Glutamatergic neuron (in vitro differentiated cells): ENCODE data around the gene FAM9A. TPM values are rescaled to one million over a fixed set of nuclear protein-coding genes. Genes with fewer than 3 reads are reported as not detected.

Experiments
- DNase-seq: peaks from one replicate; pipeline ENCODE4 v3.0.0; 2022
- H3K27ac Mint-ChIP-seq: one replicate; pipeline ENCODE4 v1.8.0; 2020; ENCODE audit warnings: mild to moderate bottlenecking, mixed read lengths, inconsistent platforms; ENCODE audit not compliant: unreplicated experiment
- H3K27me3 Mint-ChIP-seq: one replicate; pipeline ENCODE4 v1.8.0; 2020; ENCODE audit warnings: mild to moderate bottlenecking, moderate library complexity, mixed read lengths, inconsistent platforms; ENCODE audit not compliant: unreplicated experiment
- H3K36me3 Mint-ChIP-seq: one replicate; pipeline ENCODE4 v1.8.0; 2020; ENCODE audit warnings: mild to moderate bottlenecking, mixed read lengths, inconsistent platforms; ENCODE audit not compliant: unreplicated experiment
- H3K4me1 Mint-ChIP-seq: one replicate; pipeline ENCODE4 v1.8.0; 2020; ENCODE audit warnings: mild to moderate bottlenecking, low read depth, mixed read lengths, inconsistent platforms; ENCODE audit not compliant: unreplicated experiment
- H3K4me3 Mint-ChIP-seq: one replicate; pipeline ENCODE4 v1.8.0; 2020; ENCODE audit warnings: mild to moderate bottlenecking, mixed read lengths, inconsistent platforms; ENCODE audit not compliant: unreplicated experiment
- H3K9me3 Mint-ChIP-seq: one replicate; pipeline ENCODE4 v1.8.0; 2020; ENCODE audit warnings: mild to moderate bottlenecking, moderate library complexity, mixed read lengths, inconsistent platforms; ENCODE audit not compliant: unreplicated experiment
- CTCF ChIP-seq: fragments of 200-600 bp; sonication (generic); IDR thresholded peaks from one replicate; pipeline ENCODE4 v1.5.0; 2021; ENCODE audit not compliant: partially characterized antibody, unreplicated experiment
- total RNA-seq: library from RNA; stranded (reverse); fragmentation: NEBNext Ultra II Directional; extraction: Animal tissue kit (Norgen Biotek cat#: 25700); gene quantifications from one replicate; pipeline ENCODE4 v1.2.1, GENCODE V29; 2021; ENCODE audit not compliant: unreplicated experiment

FAM9A gene
- total RNA-seq, 1 donor from 2014 or later, result not detected

DNA sequence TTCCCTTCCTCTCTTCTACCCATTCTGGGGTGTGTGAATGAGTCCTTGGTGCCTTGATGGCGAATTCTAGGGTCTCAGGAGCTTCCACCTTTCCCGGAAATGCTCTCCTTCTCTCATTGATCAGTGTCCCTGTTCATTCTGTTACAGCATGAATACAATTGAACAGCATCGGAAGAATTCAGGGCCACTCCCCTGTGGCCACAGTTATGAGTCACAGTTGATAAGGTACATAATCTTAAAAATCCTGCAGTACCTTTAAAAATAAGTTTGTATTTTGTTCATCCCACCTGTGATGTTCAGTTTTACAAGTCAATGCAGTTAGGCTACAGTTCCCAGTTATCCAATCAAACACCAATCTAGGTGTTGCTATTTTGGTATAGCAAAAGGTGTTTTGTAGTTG is 47.3 kb upstream of the FAM9A start:
- Mint-ChIP-seq H3K4me3 (no peak overlapping the region), H3K36me3 (no peaks in the 10 kb centered on the region), H3K4me1 (no peaks in the 10 kb centered on the region), H3K27ac (no peak overlapping the region), H3K27me3 (no peaks in the 10 kb centered on the region), H3K9me3 (peaks cover 2% of the 10 kb centered on the region)
- no peak for TF ChIP-seq CTCF
- DNase-seq, result no peak

DNA sequence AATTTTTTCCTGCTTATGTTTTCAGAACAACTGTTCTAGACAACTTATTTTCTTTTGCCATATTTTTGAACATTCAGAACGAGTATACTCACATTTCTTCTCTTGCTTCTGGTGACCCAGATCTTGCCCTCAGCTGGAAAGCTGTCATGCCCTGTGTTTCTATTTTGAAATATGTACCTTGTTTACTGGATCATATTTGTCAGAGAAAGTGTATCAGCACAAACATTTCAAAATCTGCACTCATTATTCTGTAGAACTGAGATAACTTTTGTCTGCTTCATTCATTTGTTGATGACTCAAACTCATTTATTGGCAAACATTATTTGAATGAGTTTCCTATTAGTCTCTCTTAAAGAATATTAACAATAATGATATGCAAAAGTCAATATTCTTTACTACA is 46.2 kb upstream of the FAM9A start:
- Mint-ChIP-seq H3K4me1 (no peaks in the 10 kb centered on the region), H3K27ac (no peak overlapping the region), H3K27me3 (no peaks in the 10 kb centered on the region), H3K4me3 (no peak overlapping the region), H3K9me3 (peaks cover 2% of the 10 kb centered on the region), H3K36me3 (no peaks in the 10 kb centered on the region)
- no peak for DNase-seq
- TF ChIP-seq CTCF, result no peak

DNA sequence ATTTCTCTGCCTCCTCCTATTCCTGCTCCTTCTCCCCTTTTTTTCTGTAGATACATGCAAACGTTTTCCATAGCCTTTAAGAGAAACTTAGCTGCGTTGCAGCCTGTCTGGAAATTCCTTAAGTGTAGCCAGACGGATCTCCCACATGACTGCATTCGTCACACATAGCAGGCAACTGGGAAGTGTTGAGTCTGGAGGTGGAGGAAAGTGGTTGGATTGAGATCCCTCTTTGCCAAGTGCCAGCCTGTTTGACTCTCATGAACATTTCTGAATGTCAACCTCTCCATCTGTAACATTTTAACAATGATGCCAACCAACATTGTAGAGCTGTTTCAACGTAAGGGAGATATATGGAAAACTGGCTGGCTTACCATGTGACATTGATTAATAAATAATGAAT is 45.1 kb upstream of the FAM9A start:
- H3K27me3 Mint-ChIP-seq, result no peaks in the 10 kb centered on the region
- H3K27ac Mint-ChIP-seq, result no peak overlapping the region
- H3K36me3 Mint-ChIP-seq, result no peaks in the 10 kb centered on the region
- TF ChIP-seq CTCF, result no peak
- peaks cover 2% of the 10 kb centered on the region for H3K9me3 Mint-ChIP-seq
- H3K4me3 Mint-ChIP-seq, result no peak overlapping the region
- no peak for DNase-seq
- no peaks in the 10 kb centered on the region for H3K4me1 Mint-ChIP-seq

- H3K4me3 Mint-ChIP-seq, result no peak overlapping the region
- TF ChIP-seq CTCF, result no peak
- H3K27ac Mint-ChIP-seq, result no peak overlapping the region
- H3K9me3 Mint-ChIP-seq, result peaks cover 2% of the 10 kb centered on the region
- no peak for DNase-seq
- H3K4me1 Mint-ChIP-seq, result no peaks in the 10 kb centered on the region
- H3K36me3 Mint-ChIP-seq, result no peaks in the 10 kb centered on the region
- no peaks in the 10 kb centered on the region for H3K27me3 Mint-ChIP-seq
Observed at GRCh38 chrX:8845469-8845868, 44.3 kb upstream of the FAM9A start.

GRCh38 chrX:8845060-8845459 is 43.9 kb upstream of the FAM9A start:
- DNase-seq, result no peak
- no peak overlapping the region for H3K4me3 Mint-ChIP-seq
- no peaks in the 10 kb centered on the region for H3K27me3 Mint-ChIP-seq
- no peaks in the 10 kb centered on the region for H3K36me3 Mint-ChIP-seq
- H3K27ac Mint-ChIP-seq, result no peak overlapping the region
- H3K4me1 Mint-ChIP-seq, result no peaks in the 10 kb centered on the region
- H3K9me3 Mint-ChIP-seq, result peaks cover under 1% of the 10 kb centered on the region
- TF ChIP-seq CTCF, result no peak
